ENCODE results near the gene GPR132.

- TF ChIP-seq CTCF (IDR thresholded peaks at IDR 0.05 in 2 of 3, conservative IDR thresholded peaks at IDR 0.05 in 1 of 3; ENCODE audit: borderline replicate concordance in 1 of 3, insufficient read depth in 1 of 3, low read depth in 2 of 3, low read length in 2 of 3) (no peak), SP1 (IDR thresholded peaks at IDR 0.05; ENCODE audit: low read depth) (no peak), JUND (IDR thresholded peaks at IDR 0.05) (no peak), MAX (IDR thresholded peaks at IDR 0.05) (no peak), POLR2A (IDR thresholded peaks at IDR 0.05; ENCODE audit: borderline replicate concordance, extremely low read depth, insufficient read depth, insufficient read length) (no peak), REST (IDR thresholded peaks at IDR 0.05; ENCODE audit: low read depth) (no peak)
Measured at GRCh38 chr14:105062048-105062433, 3.2 kb downstream of the GPR132 start.
